ENCODE results near the gene CASP8.
"Not testable (repeated sequence)": the region's sequence is repeated elsewhere in the genome, so short reads cannot be mapped to it uniquely, and the experiment has no call there.

DNA sequence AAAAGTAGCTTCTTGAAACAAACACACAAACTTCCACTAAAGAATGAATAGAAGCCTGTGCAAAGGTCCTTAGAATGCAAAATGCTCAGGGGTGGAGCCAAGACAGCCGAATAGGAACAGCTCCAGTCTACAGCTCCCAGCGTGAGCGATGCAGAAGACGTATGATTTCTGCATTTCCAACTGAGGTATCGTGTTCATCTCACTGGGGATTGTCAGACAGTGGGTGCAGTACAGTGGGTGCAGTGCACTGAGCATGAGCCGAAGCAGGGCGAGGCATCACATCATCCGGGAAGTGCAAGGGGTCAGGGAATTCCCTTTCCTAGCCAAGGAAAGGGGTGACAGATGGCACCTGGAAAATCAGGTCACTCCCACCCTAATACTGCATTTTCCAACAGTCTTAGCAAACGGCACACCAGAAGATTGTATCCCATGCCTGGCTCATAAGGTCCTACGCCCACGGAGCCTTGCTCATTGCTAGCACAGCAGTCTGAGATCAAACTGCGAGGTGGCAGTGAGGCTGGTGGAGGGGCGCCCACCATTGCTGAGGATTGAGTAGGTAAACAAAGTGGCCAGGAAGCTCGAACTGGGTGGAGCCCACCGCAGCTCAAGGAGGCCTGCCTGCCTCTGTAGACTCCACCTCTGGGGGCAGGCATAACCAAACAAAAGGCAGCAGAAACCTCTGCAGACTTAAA lies 30.3 kb downstream of the CASP8 start:
- TF ChIP-seq POLR2AphosphoS5 (IDR thresholded peaks at IDR 0.05; ENCODE audit: borderline replicate concordance, low read depth, low read length); EZH2 (IDR thresholded peaks at IDR 0.05); FOXP2 (optimal IDR thresholded peaks at IDR 0.05; ENCODE audit: control extremely low read depth, extremely low read length, insufficient read depth): not testable (repeated sequence)

Data from SK-N-MC (cell line).